HL-60 (cell line): ENCODE data around the gene USH1C.

Experiments
- CTCF ChIP-seq: IDR thresholded peaks from one replicate; pipeline ENCODE4 v1.5.1; 2011; ENCODE audit warnings: low read length, control low read depth, inconsistent platforms; ENCODE audit not compliant: insufficient read depth
- POLR2AphosphoS5 ChIP-seq: IDR thresholded peaks from 2 replicates; pipeline ENCODE4 v1.6.1; 2012; ENCODE audit warnings: low read depth
- REST ChIP-seq: IDR thresholded peaks from 2 replicates; pipeline ENCODE4 v1.6.1; 2012; ENCODE audit warnings: low read depth; ENCODE audit not compliant: insufficient replicate concordance
- SPI1 ChIP-seq: IDR thresholded peaks from 2 replicates; pipeline ENCODE4 v1.6.1; 2012; ENCODE audit warnings: low read depth, mild to moderate bottlenecking, borderline replicate concordance

GRCh38 chr11:17531636-17532113 lies 12.5 kb downstream of the USH1C start:
- no peak for TF ChIP-seq CTCF
- no peak for TF ChIP-seq POLR2AphosphoS5
- no peak for TF ChIP-seq SPI1
- TF ChIP-seq REST: no peak
